Natural killer cell (primary cell): Measurements from ENCODE around the gene AKR1A1. TPM values are rescaled to one million over a fixed set of nuclear protein-coding genes. Genes with fewer than 3 reads are reported as not detected.
"Not testable (repeated sequence)": the region's sequence is repeated elsewhere in the genome, so short reads cannot be mapped to it uniquely, and the experiment has no call there.

Source experiments
- ATAC-seq, 3 donors: fragments of 150-1000 bp in 2 of 3; fragments of 200-7000 bp in 1 of 3; cut with Tn5 transposase; 1 replicate in 1 of 3; 2 replicates in 2 of 3; pipeline ENCODE4 v1.10.0; 2021; ENCODE audit warnings: mild to moderate bottlenecking in 2 of 3, moderate library complexity in 2 of 3
- DNase-seq, 2 donors: peaks; one replicate each; pipeline versions ENCODE4 v3.0.0 to v3.0.0-alpha.2; 2013 to 2021; ENCODE audit warnings: mixed read lengths in 1 of 2
- H3K27ac ChIP-seq: one replicate; pipeline ENCODE4 v1.5.1; 2013; ENCODE audit warnings: mild to moderate bottlenecking, low read length
- H3K27me3 ChIP-seq: one replicate; pipeline ENCODE4 v1.6.1; 2013; ENCODE audit warnings: low read length; ENCODE audit not compliant: control insufficient read depth, insufficient read depth
- H3K36me3 ChIP-seq: one replicate; pipeline ENCODE4 v1.6.1; 2013; ENCODE audit warnings: low read length; ENCODE audit not compliant: control insufficient read depth, insufficient read depth
- H3K4me1 ChIP-seq: one replicate; pipeline ENCODE4 v1.6.1; 2013; ENCODE audit warnings: low read length; ENCODE audit not compliant: control insufficient read depth, insufficient read depth
- H3K4me3 ChIP-seq: one replicate; pipeline ENCODE4 v1.5.1; 2013; ENCODE audit warnings: low read length
- H3K9me3 ChIP-seq: one replicate; pipeline ENCODE4 v1.6.1; 2013; ENCODE audit warnings: low read length; ENCODE audit not compliant: control insufficient read depth, insufficient read depth
- H3K27ac Mint-ChIP-seq, 2 donors: one replicate each; pipeline ENCODE4 v1.8.0; 2022; ENCODE audit warnings: mild to moderate bottlenecking in 2 of 2, mixed read lengths in 2 of 2, moderate library complexity in 1 of 2
- H3K27me3 Mint-ChIP-seq, 2 donors: one replicate each; pipeline ENCODE4 v1.8.0; 2022; ENCODE audit warnings: low read depth in 2 of 2, mixed read lengths in 2 of 2
- H3K36me3 Mint-ChIP-seq: one replicate; pipeline ENCODE4 v1.8.0; 2022; ENCODE audit warnings: mixed read lengths
- H3K4me1 Mint-ChIP-seq, 2 donors: one replicate each; pipeline ENCODE4 v1.8.0; 2022; ENCODE audit warnings: mixed read lengths in 2 of 2
- H3K4me3 Mint-ChIP-seq: one replicate; pipeline ENCODE4 v1.8.0; 2022; ENCODE audit warnings: mild to moderate bottlenecking, moderate library complexity, mixed read lengths
- H3K9me3 Mint-ChIP-seq, 2 donors: one replicate each; pipeline ENCODE4 v1.8.0; 2022; ENCODE audit warnings: mixed read lengths in 2 of 2
- CTCF ChIP-seq: fragments of 200-600 bp; IDR thresholded peaks from one replicate; pipeline ENCODE4 v1.8.0; 2022; ENCODE audit warnings: antibody characterized with exemption
- WGBS: methylation state at CpG from one replicate; pipeline ENCODE4 v1.1.7; 2013; ENCODE audit warnings: missing lambda C conversion rate; ENCODE audit not compliant: insufficient coverage; 5-methylcytosine and 5-hydroxymethylcytosine counted together
- intact Hi-C: fragments of 100-400 bp; cut with micrococcal nuclease; formaldehyde crosslinking; loops from one replicate; pipeline ENCODE4 v1.14.2; 2022
- total RNA-seq, 4 donors: library from RNA; stranded (reverse); fragments of 120-200 nt in 1 of 4; gene quantifications; one replicate each; pipeline versions ENCODE4 v1.2.3 to v1.2.4, GENCODE V29; 2013 to 2022

AKR1A1 gene
- total RNA-seq, 3 donors from 2014 or later (not counting 1 experiment from before 2014, with no cell fraction given), result 45.7 to 54.2 (median 53.9) TPM

- WGBS, result 51% methylated on average over 3 of the region's 4 CpGs
- H3K4me3 ChIP-seq, result no peak overlapping the region
These were observed 36.1 kb downstream of the AKR1A1 start for GRCh38 chr1:45586769-45587168.

GRCh38 chr1:45589861-45590260 is 39.2 kb downstream of the AKR1A1 start:
- Mint-ChIP-seq H3K27me3 (no peaks in the 10 kb centered on the region), H3K9me3 (no peaks in the 10 kb centered on the region), H3K4me3 (no peak overlapping the region), H3K4me1 (peaks cover 30 to 31% of the 10 kb centered on the region in 2 donors), H3K27ac (no peak overlapping the region), H3K36me3 (no peaks in the 10 kb centered on the region)
- TF ChIP-seq CTCF, result no peak
- WGBS, result 46% methylated on average over 1 of the region's 1 CpG
- H3K27ac ChIP-seq, result no peak overlapping the region
- ATAC-seq (no peak), DNase-seq (no peak)
- H3K36me3 ChIP-seq, result peaks cover 16% of the 10 kb centered on the region
- H3K4me3 ChIP-seq, result no peak overlapping the region
- H3K4me1 ChIP-seq, result peaks cover 21% of the 10 kb centered on the region
- intact Hi-C loops, result loop anchor here (10.0 kb wide), 1 partner anchor 855 kb away; the partner anchor contains the start of genes KIF2C and RNU5D-1
- H3K27me3 ChIP-seq, result no peaks in the 10 kb centered on the region
- H3K9me3 ChIP-seq, result no peaks in the 10 kb centered on the region

More at GRCh38 chr1:45586769-45587168, 36.1 kb downstream of the AKR1A1 start:
- Histone ChIP-seq H3K4me1 (peaks cover 27% of the 10 kb centered on the region), H3K36me3 (peaks cover 3% of the 10 kb centered on the region), H3K9me3 (no peaks in the 10 kb centered on the region), H3K27ac (peak overlapping the region; percentile 91), H3K27me3 (no peaks in the 10 kb centered on the region)
- TF ChIP-seq CTCF, result no peak
- peaks cover 5% of the 10 kb centered on the region for H3K36me3 Mint-ChIP-seq
- H3K27ac Mint-ChIP-seq, result peak overlapping the region; percentile 92 to 99
- ATAC-seq (no peak), DNase-seq (no peak)
- intact Hi-C loops, result loop anchor here (10.0 kb wide), 1 partner anchor 852 kb away; the partner anchor contains the start of genes KIF2C and RNU5D-1
- H3K27me3 Mint-ChIP-seq, result no peaks in the 10 kb centered on the region
- H3K4me1 Mint-ChIP-seq, result peaks cover 40 to 44% of the 10 kb centered on the region in 2 donors
- H3K4me3 Mint-ChIP-seq, result peak overlapping the region; percentile 99
- H3K9me3 Mint-ChIP-seq, result no peaks in the 10 kb centered on the region

- Histone ChIP-seq H3K9me3 (no peaks in the 10 kb centered on the region), H3K4me1 (no peaks in the 10 kb centered on the region), H3K36me3 (peaks cover 26% of the 10 kb centered on the region), H3K27me3 (no peaks in the 10 kb centered on the region), H3K27ac (no peak overlapping the region), H3K4me3 (no peak overlapping the region)
- Mint-ChIP-seq H3K36me3 (no peaks in the 10 kb centered on the region), H3K4me3 (no peak overlapping the region), H3K9me3 (no peaks in the 10 kb centered on the region), H3K27ac (no peak overlapping the region), H3K4me1 (peaks cover 13 to 18% of the 10 kb centered on the region in 2 donors), H3K27me3 (no peaks in the 10 kb centered on the region)
- intact Hi-C loops, result no loop called here
- TF ChIP-seq CTCF, result no peak
- no peak for DNase-seq
- ATAC-seq, result no peak
- 94% methylated on average over 4 of the region's 4 CpGs for WGBS
These were observed 43.8 kb downstream of the AKR1A1 start for GRCh38 chr1:45594412-45594811.

- H3K9me3 Mint-ChIP-seq, ATAC-seq, intact Hi-C loops, H3K4me3 ChIP-seq, H3K27me3 ChIP-seq, H3K4me1 ChIP-seq, H3K9me3 ChIP-seq, H3K27me3 Mint-ChIP-seq, H3K27ac ChIP-seq, H3K4me3 Mint-ChIP-seq, H3K36me3 Mint-ChIP-seq, DNase-seq: not testable (repeated sequence)
- 96% methylated on average over 8 of the region's 8 CpGs for WGBS
- peak overlapping the region in 1 of 2 donors; percentile 41 for H3K27ac Mint-ChIP-seq
- peaks cover 25 to 37% of the 10 kb centered on the region in 2 donors for H3K4me1 Mint-ChIP-seq
- H3K36me3 ChIP-seq, result peaks cover 24% of the 10 kb centered on the region
These were observed 46.1 kb downstream of the AKR1A1 start for GRCh38 chr1:45596765-45597164.
